HG02588 (cell line): ENCODE results near the gene IL17RC.
"Not testable (repeated sequence)": the region's sequence is repeated elsewhere in the genome, so short reads cannot be mapped to it uniquely, and the experiment has no call there.

Source experiments
- ATAC-seq: cut with Tn5 transposase; IDR thresholded peaks from one replicate; pipeline ENCODE4 v1.9.1; 2021; ENCODE audit warnings: mild to moderate bottlenecking, moderate library complexity; ENCODE audit not compliant: unreplicated experiment

IL17RC gene

DNA sequence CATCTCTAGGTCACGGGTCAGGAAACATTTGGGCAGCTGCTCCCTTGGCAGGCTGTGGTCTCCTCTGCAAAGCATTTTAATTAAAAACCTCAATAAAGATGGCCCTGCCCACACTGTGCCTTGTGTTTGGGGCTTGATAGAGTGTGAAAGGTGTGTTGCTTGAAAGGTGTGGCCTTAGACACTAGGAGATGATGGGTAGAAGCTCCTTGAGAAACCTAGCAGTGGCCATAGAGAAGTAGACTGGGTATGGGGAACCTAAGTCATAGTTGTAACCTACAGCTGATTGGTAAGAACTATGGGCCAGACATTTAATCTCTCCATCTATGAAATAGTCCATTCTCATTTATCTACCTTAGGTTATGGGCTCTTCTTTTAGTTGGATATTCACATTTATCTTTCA lies 23.2 kb upstream of the IL17RC start:
- no peak for ATAC-seq

DNA sequence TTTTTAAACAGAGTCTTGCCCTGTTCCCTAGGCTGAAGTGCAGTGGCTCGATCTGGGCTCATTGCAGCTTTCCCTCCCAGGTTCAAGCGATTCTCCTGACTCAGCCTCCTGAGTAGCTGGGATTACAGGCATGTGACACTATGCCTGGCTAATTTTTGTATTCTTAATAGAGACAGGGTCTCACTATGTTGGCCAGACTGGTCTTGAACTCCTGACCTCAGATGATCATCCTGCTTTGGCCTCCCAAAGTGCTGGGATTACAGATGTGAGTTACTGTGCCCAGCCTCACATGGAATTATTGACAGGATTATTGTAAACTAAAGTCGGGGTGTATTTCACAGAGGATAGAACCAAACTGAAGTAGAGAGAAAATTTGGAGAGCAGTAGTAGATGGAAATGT lies 21.2 kb upstream of the IL17RC start:
- not testable (repeated sequence) for ATAC-seq

DNA sequence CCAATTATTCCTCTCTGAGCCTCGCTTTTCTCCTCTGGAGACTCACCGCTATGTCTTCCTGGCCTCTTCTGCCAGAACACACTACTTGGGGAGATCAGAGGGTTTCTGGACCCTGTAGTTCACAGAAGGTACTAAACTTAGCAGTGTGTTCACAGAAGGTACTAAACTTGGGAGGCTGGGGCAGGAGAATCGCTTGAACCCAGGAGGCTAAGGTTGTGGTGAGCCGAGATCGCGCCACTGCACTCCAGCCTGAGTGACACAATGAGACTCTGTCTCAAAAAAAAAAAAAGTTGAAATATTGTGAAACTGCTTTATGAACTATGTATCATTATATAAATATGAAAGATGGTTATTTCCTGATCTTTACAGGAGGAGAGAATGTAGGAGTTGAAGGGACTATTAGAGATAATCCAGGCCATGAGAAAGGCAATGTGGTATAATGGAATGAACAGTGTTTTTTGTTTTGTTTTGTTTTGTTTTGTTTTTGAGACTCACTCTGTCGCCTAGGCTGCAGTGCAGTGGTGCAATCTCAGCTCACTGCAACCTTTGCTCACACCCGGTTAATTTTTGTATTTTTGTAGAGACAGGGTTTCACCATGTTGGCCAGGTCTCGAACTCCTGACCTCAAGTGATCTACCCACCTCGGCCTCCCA lies 20.0 kb upstream of the IL17RC start:
- not testable (repeated sequence) for ATAC-seq

DNA sequence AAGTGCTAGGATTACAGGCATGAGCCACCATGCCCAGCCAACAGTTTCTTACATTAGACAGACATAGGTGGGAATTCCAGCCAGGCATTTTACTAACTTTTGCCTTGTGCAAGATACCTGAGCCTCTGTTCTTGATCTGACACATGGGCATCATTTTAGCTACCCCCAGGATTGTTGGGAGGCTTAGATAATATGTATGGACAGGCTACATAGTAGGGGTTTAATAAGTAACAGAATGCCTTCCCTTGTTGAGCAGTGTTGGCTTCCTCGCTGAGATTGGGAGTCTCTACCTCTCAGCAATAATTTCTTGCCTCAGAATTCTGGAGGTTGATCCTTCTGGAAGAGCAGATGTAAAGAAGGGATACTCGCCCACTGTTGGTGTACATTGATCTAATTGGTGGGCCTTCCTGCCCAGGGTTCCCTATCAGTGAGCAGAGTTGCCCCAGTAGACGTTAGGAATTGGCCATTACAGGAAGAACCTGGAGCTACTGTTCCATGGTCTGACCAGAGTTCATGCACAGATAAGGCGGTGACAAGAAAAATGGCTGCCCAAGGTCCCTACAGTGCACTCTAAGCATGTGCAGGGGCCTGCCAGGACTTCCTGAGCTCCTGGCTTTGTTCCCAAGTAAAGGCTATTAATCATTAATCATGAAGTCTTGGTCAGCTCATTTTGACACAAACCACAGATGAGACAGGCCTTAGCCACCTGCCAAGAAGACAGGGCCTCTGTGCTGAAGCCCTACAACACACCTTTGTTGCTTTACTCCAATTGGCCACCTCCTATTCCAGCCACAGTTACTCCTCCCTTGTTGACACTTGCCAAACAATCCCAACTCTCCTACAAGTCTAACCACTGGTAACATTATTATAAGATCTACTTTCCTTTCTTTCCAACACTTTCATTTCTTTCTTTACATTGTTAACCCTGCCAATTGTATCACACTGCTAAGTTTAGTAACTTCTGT lies 19.2 kb upstream of the IL17RC start:
- ATAC-seq: no peak

DNA sequence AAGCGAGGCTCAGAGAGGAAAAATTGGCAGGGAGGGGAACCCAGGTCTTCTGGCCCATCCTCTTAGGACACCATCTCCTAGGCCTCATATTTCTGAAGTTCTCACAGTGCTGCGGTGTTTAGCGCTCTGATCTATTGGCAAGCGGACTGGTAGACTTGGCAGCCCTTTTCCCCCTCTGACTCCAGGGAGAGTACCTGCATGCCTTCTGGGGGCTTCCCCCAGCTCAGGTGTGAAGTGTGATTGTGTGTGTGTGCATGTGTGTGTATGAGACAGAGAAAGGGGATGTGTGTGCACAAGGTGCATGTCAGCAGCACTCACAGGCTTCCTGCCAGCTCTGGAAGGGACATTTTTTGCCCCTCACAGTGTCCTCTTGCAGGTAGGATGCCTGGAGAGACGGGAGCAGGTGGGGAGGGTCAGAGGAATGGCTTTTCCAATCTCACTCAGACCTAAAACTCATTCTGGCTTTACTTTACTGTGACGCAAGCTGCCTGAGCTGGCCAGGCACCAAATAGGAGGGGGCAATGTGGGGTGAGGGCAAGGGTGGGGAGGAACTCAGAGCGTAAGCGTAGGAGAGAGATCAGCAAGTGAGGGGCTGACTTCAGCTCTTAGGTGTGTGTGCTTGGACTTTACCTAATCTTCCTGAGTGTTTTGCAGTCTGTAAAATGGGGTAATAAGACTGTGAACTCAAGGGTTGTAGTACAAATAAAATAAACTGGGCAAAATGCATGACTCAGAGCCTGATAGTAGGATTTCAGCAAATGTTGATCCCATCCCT lies 18.2 kb upstream of the IL17RC start:
- ATAC-seq: no peak

DNA sequence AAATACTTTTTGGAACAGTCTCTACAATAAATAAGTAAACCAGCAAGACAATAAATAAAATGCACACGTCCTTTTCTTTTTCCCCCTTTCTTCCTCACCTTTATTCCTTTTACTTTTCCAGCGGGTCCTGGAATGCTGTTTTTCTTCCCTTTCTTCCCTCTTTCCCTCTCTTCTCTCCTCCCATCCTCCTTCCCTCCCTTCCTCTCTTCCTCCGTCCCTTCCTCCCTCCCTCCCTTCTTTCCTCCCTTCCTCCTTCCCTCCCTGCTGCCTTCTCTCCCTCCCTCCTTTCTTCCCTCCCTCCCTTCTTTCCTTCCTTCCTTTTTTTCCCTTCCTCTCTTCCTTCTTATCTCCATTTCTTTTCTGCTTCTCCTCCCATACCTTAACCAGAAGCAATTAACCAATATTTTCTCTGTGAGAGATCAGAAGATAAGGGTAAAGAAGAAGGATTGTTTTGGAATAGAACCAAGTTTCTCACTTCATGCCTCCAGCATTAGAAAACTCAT lies 17.6 kb upstream of the IL17RC start:
- no peak for ATAC-seq

DNA sequence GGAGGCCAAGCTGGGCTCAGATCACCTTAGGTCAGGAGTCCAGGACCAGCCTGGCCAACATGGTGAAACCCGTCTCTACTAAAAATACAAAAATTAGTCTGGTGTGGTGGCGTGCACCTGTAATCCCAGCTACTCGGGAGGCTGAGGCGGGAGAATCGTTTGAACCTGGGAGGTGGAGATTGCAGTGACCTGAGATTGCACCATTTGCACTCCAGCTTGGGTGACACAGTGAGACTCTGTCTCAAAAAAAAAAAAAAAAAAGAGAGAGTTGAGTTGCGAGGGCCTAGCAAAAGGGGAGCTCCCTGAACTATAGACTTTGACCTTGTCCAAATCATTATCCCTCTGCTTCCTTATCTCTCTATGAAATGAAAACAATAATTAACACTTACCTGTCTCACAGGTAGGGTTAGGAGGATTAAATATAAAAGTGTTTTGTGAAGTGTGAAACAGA lies 15.9 kb upstream of the IL17RC start:
- not testable (repeated sequence) for ATAC-seq

DNA sequence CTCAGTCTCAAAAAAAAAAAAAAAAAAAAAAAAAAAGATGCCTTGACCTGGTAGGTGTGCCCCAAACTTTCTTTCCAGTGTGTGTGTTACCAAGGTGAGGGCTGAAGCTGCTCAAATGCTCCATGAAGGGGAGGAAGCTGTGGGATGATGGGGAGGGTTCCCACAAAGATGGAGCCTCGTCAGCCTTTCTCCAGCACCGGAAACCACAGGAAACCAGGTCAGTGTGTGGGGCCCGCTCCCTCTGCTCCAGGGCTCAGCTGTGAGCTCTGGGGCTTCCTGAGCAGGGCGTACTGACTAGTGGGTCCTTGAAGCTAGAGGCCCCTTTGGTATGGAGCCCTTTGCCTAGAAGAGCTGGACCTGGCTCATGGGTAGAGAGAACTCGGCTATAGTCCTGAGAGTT lies 14.9 kb upstream of the IL17RC start:
- ATAC-seq: no peak

DNA sequence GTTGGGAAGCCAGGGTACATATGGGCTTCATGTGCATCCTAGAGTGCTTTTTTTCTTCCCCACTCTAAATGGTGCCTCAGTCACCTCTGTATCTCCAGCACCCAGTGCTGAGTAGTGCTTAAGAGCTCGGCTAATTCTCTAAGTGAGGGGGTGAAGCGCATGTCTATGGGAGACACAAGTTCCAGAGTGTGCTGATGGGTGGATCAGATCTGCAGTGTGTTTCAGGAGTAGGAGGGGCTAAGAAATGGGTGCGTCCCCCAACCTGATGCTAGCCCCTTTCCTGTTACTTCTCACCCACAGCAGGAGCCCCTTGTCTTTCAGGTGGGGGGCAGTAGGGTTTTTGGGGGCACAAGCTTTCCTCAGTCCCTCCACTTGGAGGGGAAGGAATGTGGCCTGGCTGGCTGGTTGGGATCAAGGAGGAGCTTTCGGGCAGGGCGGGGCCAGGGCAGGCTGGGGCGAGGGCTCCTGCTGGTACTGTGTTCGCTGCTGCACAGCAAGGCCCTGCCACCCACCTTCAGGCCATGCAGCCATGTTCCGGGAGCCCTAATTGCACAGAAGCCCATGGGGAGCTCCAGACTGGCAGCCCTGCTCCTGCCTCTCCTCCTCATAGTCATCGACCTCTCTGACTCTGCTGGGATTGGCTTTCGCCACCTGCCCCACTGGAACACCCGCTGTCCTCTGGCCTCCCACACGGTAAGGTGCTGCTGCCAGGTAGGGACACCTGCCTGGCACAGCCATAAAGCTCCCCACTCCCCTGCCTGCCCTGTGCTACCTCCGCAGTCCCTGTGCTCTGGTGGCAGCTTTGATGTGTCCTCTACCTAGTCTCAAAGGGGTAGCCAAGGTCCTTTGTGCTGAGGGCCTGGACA lies 14.3 kb upstream of the IL17RC start, which contains the start of gene IL17RE:
Gene IL17RE, plus strand, starts transcription at position 477 of the 866 bp plus-strand sequence. Its CDS starts 85 bp downstream, at position 562.
- no peak for ATAC-seq

DNA sequence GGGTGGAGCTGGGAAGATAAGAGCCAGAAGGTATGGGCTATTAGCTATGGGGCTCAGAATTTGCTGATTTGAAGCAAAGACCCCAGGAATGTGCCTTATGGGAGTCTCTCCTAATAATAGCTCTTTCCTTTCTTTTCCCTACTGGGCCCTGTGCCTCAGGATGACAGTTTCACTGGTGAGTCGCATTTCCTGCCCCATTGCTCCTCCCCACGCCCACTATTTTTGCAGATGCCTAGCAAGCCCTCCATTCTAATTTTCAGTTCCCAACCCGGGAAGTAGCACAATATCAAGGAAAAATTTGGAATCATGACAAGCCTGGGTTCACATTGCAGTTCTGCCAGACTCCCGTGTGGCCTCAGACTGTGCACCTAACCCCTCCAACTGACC lies 13.7 kb upstream of the IL17RC start:
- no peak for ATAC-seq

DNA sequence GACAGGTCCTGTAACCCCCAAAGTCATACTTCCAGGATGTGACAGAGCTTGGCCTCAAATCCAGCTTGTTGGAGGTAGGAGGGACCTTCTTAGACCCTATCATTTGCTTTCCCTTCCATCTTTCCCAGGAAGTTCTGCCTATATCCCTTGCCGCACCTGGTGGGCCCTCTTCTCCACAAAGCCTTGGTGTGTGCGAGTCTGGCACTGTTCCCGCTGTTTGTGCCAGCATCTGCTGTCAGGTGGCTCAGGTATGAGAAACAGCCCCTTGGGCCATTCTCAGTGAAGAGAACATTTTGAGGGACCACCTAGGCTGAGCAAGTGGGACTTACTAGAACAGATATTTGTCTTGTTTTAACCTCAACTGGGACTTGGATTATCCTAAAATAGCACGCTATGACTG lies 13.0 kb upstream of the IL17RC start:
- no peak for ATAC-seq

DNA sequence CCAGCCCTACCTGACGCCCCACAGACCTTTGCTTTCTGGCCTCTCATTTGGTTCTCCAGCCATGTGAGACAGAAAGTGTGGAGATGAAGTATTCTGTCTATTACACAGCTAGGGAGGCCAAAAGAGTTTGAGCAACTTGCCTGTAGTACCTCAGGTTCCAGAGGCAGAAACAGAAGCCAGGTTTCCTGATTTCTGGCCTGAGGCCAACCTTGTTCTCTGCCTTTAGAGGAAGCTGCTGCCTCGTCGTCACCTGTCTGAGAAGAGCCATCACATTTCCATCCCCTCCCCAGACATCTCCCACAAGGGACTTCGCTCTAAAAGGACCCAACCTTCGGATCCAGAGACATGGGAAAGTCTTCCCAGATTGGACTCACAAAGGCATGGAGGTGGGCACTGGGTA lies 10.4 kb upstream of the IL17RC start:
- no peak for ATAC-seq

DNA sequence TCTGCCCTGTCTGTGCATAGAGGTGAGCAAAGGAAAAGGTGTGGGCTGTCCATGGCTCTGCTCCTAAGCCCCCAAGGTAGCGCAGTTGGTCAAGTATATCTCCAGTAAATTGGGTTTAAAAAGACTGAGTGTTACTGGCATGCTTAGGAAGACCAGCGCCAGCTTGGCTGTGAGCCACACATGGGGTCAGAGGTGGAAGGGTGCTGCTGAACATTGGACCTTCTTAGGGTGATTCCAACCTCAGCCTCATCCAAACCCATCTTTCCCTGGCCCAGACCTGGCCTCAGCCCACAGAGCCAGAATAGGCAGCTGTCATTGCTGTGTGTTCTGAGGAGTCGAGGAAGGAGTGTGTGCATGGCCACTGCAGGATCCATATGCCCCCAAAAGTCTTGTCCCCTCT lies 8.6 kb upstream of the IL17RC start:
- no peak for ATAC-seq

DNA sequence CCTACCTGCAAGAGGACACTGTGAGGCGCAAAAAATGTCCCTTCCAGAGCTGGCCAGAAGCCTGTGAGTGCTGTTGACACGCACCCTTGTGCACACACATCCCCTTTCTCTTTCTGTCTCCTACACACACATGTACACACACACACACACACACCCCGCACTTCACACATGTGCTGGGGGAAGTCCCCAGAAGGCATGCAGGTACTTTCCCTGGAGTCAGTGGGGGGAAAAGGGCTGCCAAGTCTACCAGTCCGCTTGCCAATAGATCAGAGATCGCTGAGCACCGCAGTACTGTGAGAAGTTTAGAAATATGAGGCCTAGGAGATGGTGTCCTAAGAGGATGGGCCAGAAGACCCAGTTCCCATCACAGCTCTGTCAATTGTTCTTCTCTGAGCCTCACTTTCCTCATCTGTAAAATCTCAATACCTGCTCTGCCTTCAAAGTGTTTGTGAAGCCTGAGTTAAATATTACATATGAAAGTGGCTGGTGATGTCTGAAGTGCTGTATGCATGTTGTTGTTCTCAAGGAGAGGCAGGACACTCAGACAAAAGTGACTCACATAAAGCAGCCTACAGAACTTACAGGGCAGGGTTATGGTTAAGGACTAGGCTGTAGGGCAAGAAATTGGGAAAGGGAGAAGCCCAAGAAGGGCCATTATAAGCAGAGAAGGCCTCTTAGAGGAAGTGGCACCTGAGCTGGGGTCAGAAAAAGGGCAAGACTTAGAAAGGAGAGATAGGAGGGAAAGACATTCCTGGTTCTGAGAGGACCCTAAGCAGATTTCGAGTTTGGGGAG lies 7.5 kb upstream of the IL17RC start:
- ATAC-seq: no peak

DNA sequence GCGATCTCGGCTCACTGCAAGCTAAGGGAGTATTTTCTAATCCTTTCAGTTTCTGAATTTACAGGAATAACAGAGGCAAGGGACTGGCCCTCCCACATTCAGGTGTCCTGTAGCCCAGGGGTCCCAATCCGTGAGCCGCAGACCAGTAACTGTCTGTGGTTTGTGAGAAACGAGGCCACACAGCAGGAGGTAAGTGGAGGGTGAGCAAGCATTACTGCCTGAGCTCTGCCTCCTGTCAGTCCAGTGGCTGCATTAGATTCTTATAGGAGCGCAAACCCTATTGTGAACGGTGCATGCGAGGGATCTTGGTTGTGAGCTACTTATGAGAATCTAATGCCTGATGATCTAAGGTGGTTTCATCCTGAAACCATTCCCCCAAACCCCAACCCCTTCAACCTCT lies 5.0 kb upstream of the IL17RC start:
- no peak for ATAC-seq

DNA sequence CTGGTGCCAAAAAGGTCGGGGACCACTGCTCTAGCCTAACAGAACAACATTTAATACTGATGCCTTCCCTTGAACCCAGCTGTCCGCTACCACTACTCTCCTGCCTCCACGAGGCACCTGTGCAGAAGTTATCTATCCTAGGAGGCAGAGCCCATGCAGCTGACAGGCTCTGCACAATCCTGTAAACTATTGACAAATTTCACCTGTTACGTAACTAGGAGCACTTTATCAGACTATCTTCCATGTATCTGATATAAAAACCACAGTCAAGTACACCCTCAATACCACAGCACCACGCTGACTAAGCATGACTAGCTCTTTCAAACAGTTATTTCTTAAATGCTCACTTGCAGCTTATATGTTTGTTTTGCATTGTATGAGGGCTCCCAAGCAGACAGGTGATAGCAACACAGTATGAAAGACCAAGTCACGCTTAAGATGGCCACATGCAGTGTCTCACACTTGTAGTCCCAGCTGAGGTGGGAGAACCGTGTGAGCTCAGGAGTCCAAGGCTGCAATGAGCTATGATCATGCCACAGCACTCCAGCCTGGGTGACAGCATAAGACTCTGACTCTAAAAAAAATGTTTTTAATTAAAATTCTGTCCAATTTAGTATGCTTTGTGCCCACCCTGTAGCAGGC lies 4.5 kb upstream of the IL17RC start:
- no peak for ATAC-seq

DNA sequence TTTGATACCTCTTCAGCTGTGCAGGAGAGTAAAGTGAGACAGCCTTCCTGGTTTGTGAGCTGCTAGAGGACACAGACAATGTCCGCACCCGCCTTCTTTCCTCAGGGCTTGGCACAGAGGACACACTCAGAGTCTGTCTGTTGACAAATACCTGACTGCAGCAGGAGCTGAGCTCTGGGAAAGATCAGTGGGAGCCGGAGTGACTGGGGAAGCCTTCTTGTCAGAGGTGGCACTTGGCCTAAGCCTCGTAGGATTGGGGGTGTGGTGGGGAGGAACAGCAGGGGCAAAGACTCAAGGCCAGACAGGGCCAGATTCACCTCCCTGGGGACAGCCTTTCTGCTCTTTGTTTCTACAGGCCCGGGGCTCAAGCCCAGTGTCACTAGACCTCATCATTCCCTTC lies 3.3 kb upstream of the IL17RC start:
- ATAC-seq: no peak

DNA sequence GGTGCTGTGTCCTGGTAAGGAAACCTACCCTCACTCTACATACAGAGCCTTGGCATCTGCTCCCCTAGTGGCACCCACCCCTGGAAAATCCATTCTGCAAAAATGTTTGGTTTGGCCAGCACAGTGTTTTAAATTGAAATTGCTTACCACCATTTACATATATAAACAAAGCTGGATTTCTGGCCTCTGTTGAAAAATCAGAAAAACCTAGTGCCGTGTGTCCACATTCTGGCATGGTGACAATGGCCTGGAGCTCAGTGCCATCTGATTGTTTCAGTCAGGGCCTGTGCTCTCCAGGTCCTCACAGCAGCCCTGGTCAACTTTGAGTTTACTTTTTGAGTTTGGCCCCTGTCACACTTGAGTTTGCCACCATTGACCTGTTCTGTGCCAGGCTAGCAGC lies 2.9 kb upstream of the IL17RC start:
- no peak for ATAC-seq
